SIG-M5 (cell line): ENCODE data around the gene BIRC2.
"Not testable (repeated sequence)": the region's sequence is repeated elsewhere in the genome, so short reads cannot be mapped to it uniquely, and the experiment has no call there.

ENCODE experiments used
- DNase-seq: peaks from one replicate; lab custom pipeline; 2025; lab: John Stamatoyannopoulos, UW

Gene BIRC2

GRCh38 chr11:102346748-102347461 is at the start of gene BIRC2:
Gene BIRC2 (plus strand): TSS chr11:102347214. CDS start chr11:102349855, 2,641 bp downstream.
- DNase-seq, result peak; percentile 39

DNA sequence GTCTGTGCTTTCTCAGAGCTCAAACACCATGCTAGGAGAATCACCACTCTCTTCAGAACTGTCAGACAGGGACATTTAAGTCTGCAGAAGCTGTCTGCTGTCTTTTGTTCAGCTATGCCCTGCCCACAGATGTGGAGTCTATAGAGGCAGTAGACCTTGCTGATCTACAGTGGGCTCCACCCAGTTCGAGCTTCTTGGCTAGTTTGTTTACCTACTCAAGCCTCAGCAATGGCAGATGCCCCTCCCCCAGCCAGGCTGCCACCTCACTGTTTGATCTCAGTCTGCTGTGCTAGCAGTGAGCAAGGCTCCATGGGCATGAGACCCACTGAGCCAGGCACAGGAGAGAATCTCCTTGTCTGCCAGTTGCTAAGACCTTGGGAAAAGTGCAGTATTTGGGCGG is 46.2 kb upstream of the BIRC2 start:
- DNase-seq, result not testable (repeated sequence)

DNA sequence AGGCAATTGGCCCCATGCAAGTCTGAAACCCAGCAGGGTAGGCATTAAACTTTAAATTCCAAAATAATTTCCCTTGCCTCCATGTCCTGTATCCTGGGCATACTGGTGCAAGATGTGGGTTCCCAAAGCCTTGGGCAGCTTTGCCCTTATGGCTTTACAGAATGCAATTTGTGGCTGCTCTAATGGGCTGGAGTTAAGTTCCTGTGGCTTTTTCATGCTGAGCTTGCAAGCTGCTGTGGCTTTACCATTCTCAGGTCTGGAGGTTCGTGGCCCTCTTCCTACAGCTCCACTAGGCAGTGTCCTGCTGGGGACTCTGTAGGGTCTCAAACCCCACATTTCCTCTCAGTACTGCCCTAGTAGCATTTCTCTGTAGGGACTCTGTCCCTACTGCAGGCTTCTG is 44.8 kb upstream of the BIRC2 start:
- DNase-seq, result no peak

- no peak for DNase-seq
Measured at GRCh38 chr11:102304686-102305085, 42.3 kb upstream of the BIRC2 start.

- DNase-seq, result no peak
Measured at GRCh38 chr11:102305352-102306047, 41.5 kb upstream of the BIRC2 start.

- no peak for DNase-seq
Measured at GRCh38 chr11:102306048-102306597, 40.9 kb upstream of the BIRC2 start.

GRCh38 chr11:102306817-102307726 is 39.9 kb upstream of the BIRC2 start:
- no peak for DNase-seq

- no peak for DNase-seq
Measured at GRCh38 chr11:102307727-102308038, 39.3 kb upstream of the BIRC2 start.

GRCh38 chr11:102309621-102310541 is 37.1 kb upstream of the BIRC2 start:
- no peak for DNase-seq

DNA sequence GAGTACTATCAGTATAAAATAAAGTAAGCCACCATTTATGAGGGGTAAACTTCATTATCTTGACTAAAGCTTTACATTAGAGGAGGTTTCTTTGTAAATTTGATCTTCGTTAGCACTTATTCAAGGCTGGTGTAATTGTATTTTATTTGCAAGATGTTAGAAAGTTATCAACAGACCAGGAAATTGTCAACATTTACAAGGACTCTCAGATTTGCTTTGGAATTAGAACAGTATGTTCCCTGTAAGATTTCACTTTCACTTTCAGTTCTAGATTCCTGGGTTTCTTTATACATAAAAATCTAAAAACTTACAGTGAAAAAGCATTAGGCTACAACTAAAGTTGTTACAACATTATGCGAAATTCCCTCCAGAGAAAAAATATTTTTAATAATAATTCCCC is 34.3 kb upstream of the BIRC2 start:
- DNase-seq, result no peak

GRCh38 chr11:102313238-102313940 is 33.6 kb upstream of the BIRC2 start:
- DNase-seq, result no peak

- DNase-seq, result no peak
Measured at GRCh38 chr11:102314784-102315183, 32.2 kb upstream of the BIRC2 start.

GRCh38 chr11:102316346-102316904 is 30.6 kb upstream of the BIRC2 start:
- no peak for DNase-seq

GRCh38 chr11:102317099-102317767 is 29.8 kb upstream of the BIRC2 start, which contains the start of gene BIRC3:
Gene BIRC3 (plus strand): TSS chr11:102317484. CDS start chr11:102324510, 7,026 bp downstream.
- DNase-seq, result peak; percentile 65

GRCh38 chr11:102317768-102318103 is 29.3 kb upstream of the BIRC2 start:
- DNase-seq, result no peak

DNA sequence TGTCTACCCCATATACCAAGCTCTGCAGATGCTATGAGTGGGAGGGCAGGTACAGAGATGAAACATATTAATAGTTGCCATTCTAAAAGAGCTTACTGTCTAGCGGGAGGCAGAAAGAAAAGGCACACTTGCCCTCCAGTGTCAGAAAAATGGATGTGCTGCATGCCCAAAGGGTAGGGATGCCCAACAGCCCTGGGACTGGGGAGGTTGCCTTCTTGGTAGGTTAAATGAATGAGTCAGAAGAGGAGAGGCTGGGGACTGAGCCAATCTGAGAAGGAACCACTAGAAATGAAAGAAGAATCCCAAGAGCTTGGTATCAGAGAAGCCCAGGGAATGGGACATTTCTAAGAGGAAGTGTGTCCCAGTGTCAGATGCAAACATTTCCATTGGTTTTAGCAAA is 28.5 kb upstream of the BIRC2 start:
- DNase-seq, result no peak

- DNase-seq, result no peak
Measured at GRCh38 chr11:102319544-102319943, 27.5 kb upstream of the BIRC2 start.

GRCh38 chr11:102320188-102320587 is 26.8 kb upstream of the BIRC2 start:
- no peak for DNase-seq

- DNase-seq, result no peak
Measured at GRCh38 chr11:102320679-102321078, 26.3 kb upstream of the BIRC2 start.

DNA sequence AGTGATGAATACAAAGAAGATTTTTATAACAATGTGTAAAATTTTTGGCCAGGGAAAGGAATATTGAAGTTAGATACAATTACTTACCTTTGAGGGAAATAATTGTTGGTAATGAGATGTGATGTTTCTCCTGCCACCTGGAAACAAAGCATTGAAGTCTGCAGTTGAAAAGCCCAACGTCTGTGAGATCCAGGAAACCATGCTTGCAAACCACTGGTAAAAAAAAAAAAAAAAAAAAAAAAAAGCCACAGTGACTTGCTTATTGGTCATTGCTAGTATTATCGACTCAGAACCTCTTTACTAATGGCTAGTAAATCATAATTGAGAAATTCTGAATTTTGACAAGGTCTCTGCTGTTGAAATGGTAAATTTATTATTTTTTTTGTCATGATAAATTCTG is 24.5 kb upstream of the BIRC2 start:
- no peak for DNase-seq
